ENCODE results near the gene GGN.
A peak's percentile ranks its signal among the peaks of the same experiment; 100 is the strongest.

Gene GGN

DNA sequence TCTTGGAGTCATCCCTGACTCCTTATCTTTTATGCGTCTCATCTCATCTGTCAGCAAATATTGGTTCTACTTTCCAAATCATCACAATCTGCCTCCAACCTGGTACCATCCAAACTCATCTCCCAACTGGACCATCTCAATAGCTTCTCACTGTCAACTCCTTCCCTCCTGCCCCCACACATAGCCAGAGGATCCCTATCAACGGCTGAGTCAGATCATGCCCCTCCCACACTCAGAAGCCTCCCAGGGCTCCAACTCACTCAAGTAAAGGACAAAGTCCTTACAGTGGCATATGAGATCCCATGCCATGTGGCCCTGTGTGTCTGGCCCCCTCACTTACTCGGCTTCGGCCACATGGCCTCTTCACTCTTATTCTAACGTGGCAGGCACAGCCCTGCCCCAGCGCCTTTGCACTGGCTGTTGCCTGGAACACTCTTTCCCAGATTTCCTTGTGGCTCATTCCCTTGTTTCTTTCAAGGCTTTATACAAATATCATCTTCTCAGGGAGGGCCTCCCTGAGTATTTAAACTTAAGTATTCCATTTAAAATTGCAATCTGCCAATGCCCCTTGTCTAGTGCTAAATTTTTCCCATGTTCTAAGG, 5.0 kb upstream of the GGN start:
- Histone ChIP-seq H3K36me3 (ENCODE audit: insufficient read depth, low read depth, low read length) (peaks cover 23% of the 10 kb centered on the region), H3K27me3 (ENCODE audit: insufficient read depth, low read length) (peaks cover 13% of the 10 kb centered on the region; the same call in 1 of the 2 replicates), H3K9ac (ENCODE audit: low read depth, low read length) (no peak overlapping the region), H3K4me1 (ENCODE audit: insufficient read depth, low read length) (peaks cover 18% of the 10 kb centered on the region), H3K4me3 (ENCODE audit: low read length) (no peak overlapping the region), H3K27ac (ENCODE audit: low read length) (no peak overlapping the region), H3K9me3 (ENCODE audit: insufficient read depth, low read depth, low read length) (no peaks in the 10 kb centered on the region)

DNA sequence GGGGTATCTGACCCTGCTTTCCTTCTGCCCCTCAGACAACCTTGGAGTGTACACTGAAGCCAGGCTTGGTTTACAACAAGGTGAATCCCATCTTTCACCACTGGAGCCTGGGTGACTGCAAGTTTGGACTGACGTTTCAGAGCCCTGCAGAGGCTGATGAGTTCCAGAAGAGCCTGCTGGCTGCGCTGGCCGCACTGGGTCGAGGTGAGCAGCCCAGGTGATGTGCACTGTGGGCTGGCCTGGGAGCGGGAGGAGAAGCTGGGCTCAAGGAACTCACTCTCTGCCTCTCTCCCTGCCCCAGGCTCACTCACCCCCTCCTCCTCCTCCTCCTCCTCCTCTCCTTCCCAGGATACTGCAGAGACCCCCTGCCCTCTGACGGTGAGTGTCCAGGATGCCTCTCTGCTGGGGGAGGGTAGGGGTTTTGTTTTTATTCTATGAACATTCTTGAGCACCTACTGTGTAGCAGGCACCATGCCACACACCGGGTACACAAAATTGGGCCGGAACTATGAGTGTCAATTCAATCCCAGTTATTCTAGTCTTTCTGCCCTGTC, 4.2 kb upstream of the GGN start:
- Histone ChIP-seq H3K9me3 (ENCODE audit: insufficient read depth, low read depth, low read length) (no peaks in the 10 kb centered on the region), H3K27ac (ENCODE audit: low read length) (no peak overlapping the region), H3K9ac (ENCODE audit: low read depth, low read length) (no peak overlapping the region), H3K36me3 (ENCODE audit: insufficient read depth, low read depth, low read length) (peaks cover 23% of the 10 kb centered on the region), H3K27me3 (ENCODE audit: insufficient read depth, low read length) (peaks cover 5% of the 10 kb centered on the region; the same call in 1 of the 2 replicates), H3K4me1 (ENCODE audit: insufficient read depth, low read length) (peaks cover 18% of the 10 kb centered on the region), H3K4me3 (ENCODE audit: low read length) (no peak overlapping the region)

DNA sequence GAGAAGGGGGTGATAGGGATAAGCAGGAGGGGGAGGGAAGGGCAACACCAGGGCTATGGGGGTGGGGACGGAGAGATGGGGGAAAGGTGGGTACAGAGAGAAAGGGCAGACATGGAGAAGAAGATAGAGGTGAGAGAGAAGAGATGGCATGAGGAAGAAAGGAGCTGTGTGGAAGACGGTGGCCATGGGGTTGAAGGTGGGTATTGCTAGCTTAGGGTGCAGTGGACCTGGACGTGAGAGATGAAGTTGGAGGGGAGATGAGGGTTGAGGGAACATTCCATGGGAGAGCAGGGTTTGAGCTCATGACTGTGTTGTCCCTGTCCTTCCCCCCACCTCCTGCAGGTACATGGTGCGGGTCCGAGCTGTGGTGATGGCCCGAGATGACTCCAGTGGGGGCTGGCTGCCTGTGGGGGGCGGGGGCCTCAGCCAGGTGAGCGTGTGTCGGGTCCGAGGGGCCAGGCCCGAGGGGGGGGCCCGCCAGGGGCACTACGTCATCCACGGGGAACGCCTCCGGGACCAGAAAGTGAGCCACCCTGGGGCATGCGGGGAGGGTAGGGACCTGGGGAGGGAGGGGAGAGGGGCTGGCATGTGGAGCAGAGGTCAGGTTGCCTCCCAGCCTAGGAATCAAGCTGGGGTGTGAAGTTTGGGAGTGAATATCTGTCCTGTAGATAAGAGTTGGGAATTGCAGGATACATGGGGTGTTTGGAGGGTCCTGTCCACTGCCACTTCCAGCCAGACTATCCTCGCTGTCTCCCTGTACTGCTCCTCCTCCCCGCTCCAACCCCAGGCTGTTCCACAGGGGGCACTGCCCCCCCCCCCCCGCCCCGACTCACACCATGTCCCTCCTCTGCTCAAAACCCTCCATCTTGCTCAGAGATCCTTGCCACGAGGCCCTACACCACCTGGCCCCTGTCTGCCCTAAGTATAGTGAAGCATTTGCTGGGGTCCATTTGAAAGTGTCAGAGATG, 2.4 kb upstream of the GGN start:
- peak overlapping the region; percentile 99 for H3K4me3 ChIP-seq (ENCODE audit: low read length)
- peak overlapping the region; percentile 23; the same call in 1 of the 2 replicates for H3K9ac ChIP-seq (ENCODE audit: low read depth, low read length)
- H3K4me1 ChIP-seq (ENCODE audit: insufficient read depth, low read length) = peaks cover 18% of the 10 kb centered on the region
- H3K27me3 ChIP-seq (ENCODE audit: insufficient read depth, low read length) = peaks cover 7% of the 10 kb centered on the region; the same call in 1 of the 2 replicates
- H3K36me3 ChIP-seq (ENCODE audit: insufficient read depth, low read depth, low read length) = peaks cover 16% of the 10 kb centered on the region
- no peak overlapping the region for H3K27ac ChIP-seq (ENCODE audit: low read length)
- H3K9me3 ChIP-seq (ENCODE audit: insufficient read depth, low read depth, low read length) = no peaks in the 10 kb centered on the region

DNA sequence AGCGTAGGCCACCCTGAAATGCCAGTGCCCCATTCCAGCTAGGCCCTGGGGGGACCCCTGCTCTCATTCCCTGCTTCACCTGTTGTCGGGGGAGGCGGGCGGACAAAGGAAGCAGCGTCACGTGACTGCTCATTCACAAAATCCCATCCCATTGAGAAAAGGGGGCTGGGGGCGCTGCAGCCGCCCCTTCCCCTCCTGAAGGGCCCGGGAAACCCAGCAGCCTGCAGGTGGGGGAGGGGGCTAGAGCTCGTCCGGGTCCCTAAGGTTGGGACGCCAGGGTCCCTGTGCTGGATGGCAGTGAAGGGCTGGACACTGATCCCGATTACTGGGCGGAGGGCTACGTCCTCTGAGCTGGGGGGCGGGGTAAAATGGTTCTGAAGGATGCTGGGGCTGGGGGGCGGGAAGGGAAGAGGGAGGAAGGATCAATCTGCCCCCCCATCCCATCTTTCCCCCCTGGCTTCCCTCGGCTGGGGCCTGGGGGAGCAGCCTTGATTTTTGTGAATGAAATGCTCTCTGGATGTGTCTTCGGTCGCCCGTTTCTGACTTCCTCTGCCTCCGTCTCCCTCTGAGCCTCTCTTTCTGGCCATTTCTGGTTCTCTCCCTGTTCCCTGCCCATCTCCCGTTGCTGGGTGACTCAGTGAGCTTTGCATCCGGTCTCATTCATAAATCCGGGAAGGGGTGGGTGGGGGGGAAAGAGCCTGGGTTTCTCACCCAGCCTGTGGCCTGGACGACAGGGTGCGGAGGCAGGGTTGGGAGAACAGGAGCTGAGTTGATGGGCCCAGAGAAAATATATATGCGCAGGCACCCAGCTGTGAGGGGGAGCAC, 1.5 kb upstream of the GGN start:
- Histone ChIP-seq H3K9ac (ENCODE audit: low read depth, low read length) (peak overlapping the region; percentile 93; the same call in 1 of the 2 replicates), H3K4me1 (ENCODE audit: insufficient read depth, low read length) (peaks cover 14% of the 10 kb centered on the region), H3K4me3 (ENCODE audit: low read length) (peak overlapping the region; percentile 99), H3K36me3 (ENCODE audit: insufficient read depth, low read depth, low read length) (peaks cover 16% of the 10 kb centered on the region), H3K27ac (ENCODE audit: low read length) (peak overlapping the region; percentile 98), H3K9me3 (ENCODE audit: insufficient read depth, low read depth, low read length) (no peaks in the 10 kb centered on the region), H3K27me3 (ENCODE audit: insufficient read depth, low read length) (peaks cover 7% of the 10 kb centered on the region; the same call in 1 of the 2 replicates)

DNA sequence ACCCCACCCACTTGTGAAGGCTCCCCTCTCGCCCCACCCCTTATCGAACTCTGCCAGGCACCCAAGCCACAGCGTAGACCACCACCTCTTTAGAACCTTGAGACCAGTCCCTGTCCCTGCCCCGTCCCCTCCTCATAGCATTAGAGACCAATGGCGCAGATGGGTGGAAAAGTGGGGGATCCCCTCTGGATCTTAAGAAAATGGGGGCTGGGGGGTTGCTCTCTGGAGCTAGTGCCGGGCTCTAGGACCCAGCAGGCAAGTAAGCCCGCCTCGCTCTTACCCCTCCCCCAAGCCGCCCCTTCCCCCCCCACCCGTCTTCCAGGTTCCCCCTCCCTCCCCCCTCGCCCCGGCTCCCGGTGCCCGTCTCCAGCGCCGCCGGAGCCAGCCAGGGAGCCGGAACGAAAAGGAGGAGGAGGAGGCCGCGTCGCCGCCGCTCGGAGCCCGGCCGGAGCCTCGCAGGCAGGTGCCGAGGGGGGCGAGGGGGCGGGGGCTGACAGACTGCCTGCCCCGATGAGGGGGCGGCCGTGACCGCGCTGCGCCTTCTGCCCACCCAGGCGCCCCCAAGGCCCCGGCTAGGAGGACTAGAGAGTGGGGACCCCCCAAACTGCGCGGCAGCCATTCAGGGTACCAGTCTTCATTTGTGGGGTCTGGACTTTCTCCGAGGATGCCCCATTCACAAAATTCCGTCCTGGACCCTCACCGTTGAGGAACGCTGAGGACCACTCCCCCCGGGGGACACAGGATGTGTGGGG, 691 bp upstream of the GGN start, which contains the start of gene SPRED3:
Gene SPRED3, plus strand, starts transcription at position 349 of the 752 bp plus-strand sequence. CDS start 1,606 bp downstream, outside the sequence.
- Histone ChIP-seq H3K36me3 (ENCODE audit: insufficient read depth, low read depth, low read length) (peaks cover 23% of the 10 kb centered on the region), H3K27me3 (ENCODE audit: insufficient read depth, low read length) (peaks cover 7% of the 10 kb centered on the region; the same call in 1 of the 2 replicates), H3K9ac (ENCODE audit: low read depth, low read length) (peak within 1 kb of the TSS; percentile 93; the same call in 1 of the 2 replicates), H3K27ac (ENCODE audit: low read length) (peak within 1 kb of the TSS; percentile 98), H3K9me3 (ENCODE audit: insufficient read depth, low read depth, low read length) (no peaks in the 10 kb centered on the region), H3K4me1 (ENCODE audit: insufficient read depth, low read length) (peaks cover 14% of the 10 kb centered on the region), H3K4me3 (ENCODE audit: low read length) (peak within 1 kb of the TSS; percentile 99)

DNA sequence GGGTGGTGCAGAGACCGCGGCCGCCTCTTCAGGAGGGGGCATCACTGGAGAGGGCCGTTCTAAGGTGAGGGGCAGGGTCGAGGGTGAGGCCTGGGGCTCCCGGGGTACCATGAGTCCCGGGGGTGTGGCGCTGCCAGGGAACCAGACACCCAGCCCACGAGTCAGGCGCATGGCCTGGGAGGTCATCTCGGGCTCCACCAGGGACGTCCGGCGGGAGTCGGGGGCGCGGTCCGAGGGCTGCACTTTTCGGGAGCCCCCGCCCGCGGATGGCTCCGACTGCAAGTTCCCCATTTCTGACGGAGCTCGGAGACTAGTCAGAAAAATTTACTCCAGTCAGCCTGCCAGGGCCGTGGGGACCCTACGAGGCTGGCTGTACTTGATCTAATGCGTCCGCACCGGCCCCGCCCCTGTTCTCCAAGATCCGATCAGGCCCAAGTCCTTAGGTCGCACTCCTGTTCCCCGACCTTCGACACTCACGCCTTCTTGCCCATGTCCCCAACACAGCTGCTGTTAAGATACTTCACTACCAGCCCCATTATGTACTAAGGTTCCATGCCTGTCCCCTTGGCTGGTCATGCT, 774 bp downstream of the GGN start:
- Histone ChIP-seq H3K9ac (ENCODE audit: low read depth, low read length) (no peak overlapping the region; the same call in 1 of the 2 replicates), H3K27me3 (ENCODE audit: insufficient read depth, low read length) (peaks cover 7% of the 10 kb centered on the region; the same call in 1 of the 2 replicates), H3K36me3 (ENCODE audit: insufficient read depth, low read depth, low read length) (peaks cover 27% of the 10 kb centered on the region; the same call in 1 of the 2 replicates), H3K27ac (ENCODE audit: low read length) (no peak overlapping the region), H3K4me3 (ENCODE audit: low read length) (peak overlapping the region; percentile 99; the same call in 1 of the 2 replicates), H3K9me3 (ENCODE audit: insufficient read depth, low read depth, low read length) (no peaks in the 10 kb centered on the region), H3K4me1 (ENCODE audit: insufficient read depth, low read length) (peaks cover 12% of the 10 kb centered on the region; the same call in 1 of the 2 replicates)

DNA sequence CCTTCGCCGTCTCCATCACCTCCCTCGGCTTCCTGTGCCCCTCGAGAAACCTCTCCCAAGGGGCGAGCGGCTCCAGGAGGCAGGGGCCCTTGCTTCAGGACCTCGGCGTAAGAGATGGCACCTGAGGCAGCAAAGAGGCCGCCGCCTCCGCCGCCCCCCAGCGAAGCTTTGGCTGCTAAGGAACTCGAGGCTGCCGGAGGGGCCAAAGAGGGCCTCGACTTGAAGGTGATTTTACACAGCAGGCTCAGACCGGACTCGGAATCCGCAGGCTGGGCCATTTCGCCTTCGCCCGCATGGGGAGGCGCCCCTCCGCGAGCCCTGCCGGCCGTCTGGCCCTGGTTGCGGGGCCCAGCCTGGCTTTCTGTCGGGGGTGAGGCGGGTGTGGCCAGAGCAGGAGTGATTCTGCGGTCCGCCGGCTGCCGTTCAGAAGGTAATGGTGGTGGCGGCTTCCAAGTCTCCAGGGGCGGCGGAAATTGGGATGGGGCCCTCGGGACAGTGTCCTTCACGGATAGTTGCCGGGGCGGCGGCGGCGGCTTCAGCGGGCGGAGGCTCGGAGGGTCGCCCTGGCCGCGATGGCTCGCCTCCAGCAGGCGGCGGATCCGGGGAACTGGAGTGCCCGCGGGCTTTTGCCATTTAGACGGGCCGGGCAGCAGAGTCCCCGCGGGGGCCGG, 1.4 kb downstream of the GGN start:
- Histone ChIP-seq H3K36me3 (ENCODE audit: insufficient read depth, low read depth, low read length) (peaks cover 27% of the 10 kb centered on the region), H3K4me1 (ENCODE audit: insufficient read depth, low read length) (peaks cover 7% of the 10 kb centered on the region; the same call in 1 of the 2 replicates), H3K9ac (ENCODE audit: low read depth, low read length) (no peak overlapping the region), H3K4me3 (ENCODE audit: low read length) (peak overlapping the region; percentile 99; the same call in 1 of the 2 replicates), H3K27ac (ENCODE audit: low read length) (no peak overlapping the region), H3K27me3 (ENCODE audit: insufficient read depth, low read length) (peaks cover 7% of the 10 kb centered on the region; the same call in 1 of the 2 replicates), H3K9me3 (ENCODE audit: insufficient read depth, low read depth, low read length) (no peaks in the 10 kb centered on the region)

DNA sequence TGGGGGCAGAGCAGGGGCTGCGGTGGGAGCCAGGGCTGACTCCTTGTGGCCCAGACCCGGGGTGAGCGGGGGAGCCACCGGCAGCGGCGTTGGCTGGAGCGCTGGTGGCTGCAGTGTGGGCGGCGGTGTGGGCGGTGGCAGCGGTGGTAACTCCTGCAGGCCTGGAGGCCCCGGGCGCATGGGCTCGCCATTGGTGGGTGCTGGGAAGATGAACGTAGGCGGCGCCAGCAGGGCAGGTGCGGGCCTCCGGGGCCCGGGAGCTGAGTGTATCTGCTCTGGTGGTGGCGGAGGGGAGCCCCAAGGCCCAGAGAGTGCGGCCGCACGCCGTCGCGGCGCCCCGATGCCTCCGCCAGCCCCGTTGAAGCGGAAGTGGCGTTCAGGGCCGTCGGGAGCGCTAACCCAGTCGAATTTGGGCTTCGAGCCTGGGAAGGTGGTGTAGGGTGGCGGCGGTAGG, 2.0 kb downstream of the GGN start:
- no peak overlapping the region for H3K27ac ChIP-seq (ENCODE audit: low read length)
- peaks cover 7% of the 10 kb centered on the region; the same call in 1 of the 2 replicates for H3K27me3 ChIP-seq (ENCODE audit: insufficient read depth, low read length)
- H3K36me3 ChIP-seq (ENCODE audit: insufficient read depth, low read depth, low read length) = peaks cover 33% of the 10 kb centered on the region
- H3K4me1 ChIP-seq (ENCODE audit: insufficient read depth, low read length) = peaks cover 6% of the 10 kb centered on the region; the same call in 1 of the 2 replicates
- H3K9me3 ChIP-seq (ENCODE audit: insufficient read depth, low read depth, low read length) = no peaks in the 10 kb centered on the region
- no peak overlapping the region for H3K9ac ChIP-seq (ENCODE audit: low read depth, low read length)
- H3K4me3 ChIP-seq (ENCODE audit: low read length) = no peak overlapping the region

DNA sequence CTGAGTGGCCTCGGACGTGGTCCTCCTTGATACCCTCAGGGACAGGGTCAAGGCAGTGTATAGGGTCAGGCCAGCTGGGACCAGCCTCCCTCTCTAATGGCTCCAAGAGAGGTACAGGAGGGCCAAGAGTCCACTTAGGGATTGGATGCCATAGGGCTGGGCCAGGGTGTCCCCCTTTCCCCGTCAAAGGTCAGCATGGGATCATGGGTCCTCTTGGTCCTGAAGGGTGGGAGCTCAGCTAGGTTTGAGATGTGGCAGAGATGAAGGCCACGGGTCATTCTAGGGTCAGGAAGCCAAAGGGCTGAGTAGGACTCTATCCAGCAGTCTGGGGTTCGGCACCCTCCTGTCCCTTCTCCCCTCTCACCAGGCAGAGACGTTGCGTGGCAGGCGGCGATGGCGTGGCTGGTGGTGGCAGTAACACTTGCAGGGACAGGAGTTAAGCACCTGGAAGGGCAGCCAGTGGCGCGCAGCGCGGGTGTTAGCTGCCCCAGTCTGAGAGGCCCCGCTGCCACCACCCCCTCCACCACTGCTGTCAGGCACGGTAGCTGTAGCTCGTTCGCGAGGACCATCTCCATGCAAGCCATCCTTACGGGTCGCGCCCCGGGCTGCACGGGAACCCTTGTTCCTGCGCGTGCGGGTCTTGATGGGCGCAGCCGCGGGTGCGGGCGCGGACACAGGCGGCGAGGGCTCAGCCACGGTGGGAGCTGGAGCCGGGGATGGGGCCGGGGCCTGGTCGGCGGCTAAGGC, 2.6 kb downstream of the GGN start:
- H3K36me3 ChIP-seq (ENCODE audit: insufficient read depth, low read depth, low read length) = peaks cover 39% of the 10 kb centered on the region
- H3K4me1 ChIP-seq (ENCODE audit: insufficient read depth, low read length) = peaks cover 4% of the 10 kb centered on the region; the same call in 1 of the 2 replicates
- no peak overlapping the region for H3K9ac ChIP-seq (ENCODE audit: low read depth, low read length)
- peaks cover 7% of the 10 kb centered on the region; the same call in 1 of the 2 replicates for H3K27me3 ChIP-seq (ENCODE audit: insufficient read depth, low read length)
- no peak overlapping the region for H3K4me3 ChIP-seq (ENCODE audit: low read length)
- H3K9me3 ChIP-seq (ENCODE audit: insufficient read depth, low read depth, low read length) = no peaks in the 10 kb centered on the region
- no peak overlapping the region for H3K27ac ChIP-seq (ENCODE audit: low read length)

All from iPS-20b (cell line).